K562 (cell line): ENCODE measurements around the gene KCNG3. TPM values are rescaled to one million over a fixed set of nuclear protein-coding genes. Genes with fewer than 3 reads are reported as not detected.

ENCODE experiments used
- ARNT ChIP-seq, 2 experiments: fragments of 450-650 bp; IDR thresholded peaks; 2 replicates each; pipeline ENCODE4 v1.6.1; 2016; ENCODE audit warnings: mild to moderate bottlenecking in 1 of 2
- BCOR ChIP-seq: fragments of 450-650 bp; IDR thresholded peaks from 2 replicates; pipeline ENCODE4 v1.6.1; 2016
- CC2D1A ChIP-seq: fragments of 450-650 bp; IDR thresholded peaks from 2 replicates; pipeline ENCODE4 v1.6.1; 2017; ENCODE audit warnings: mild to moderate bottlenecking
- CREM ChIP-seq: IDR thresholded peaks from 2 replicates; pipeline ENCODE4 v1.6.1; 2014; ENCODE audit warnings: antibody characterized with exemption, low read depth
- HNRNPL ChIP-seq: fragments of 200-400 bp; formaldehyde crosslinking; IDR thresholded peaks from 2 replicates; pipeline ENCODE4 v1.6.1; 2017; ENCODE audit warnings: low read depth, mild to moderate bottlenecking, low read length
- KHSRP ChIP-seq: fragments of 450-650 bp; IDR thresholded peaks from 2 replicates; pipeline ENCODE4 v1.6.1; 2017
- KLF1 ChIP-seq: fragments of 450-650 bp; IDR thresholded peaks from 2 replicates; pipeline ENCODE4 v1.6.1; 2016; ENCODE audit warnings: missing genetic modification characterization, missing compliant biosample characterization
- TAL1 ChIP-seq: fragments of 450-650 bp; IDR thresholded peaks from 2 replicates; pipeline ENCODE4 v1.6.1; 2016; ENCODE audit warnings: mild to moderate bottlenecking
- TEAD1 ChIP-seq, 2 experiments: fragments of 450-650 bp in 1 of 2; sonication (generic) in 1 of 2; formaldehyde crosslinking; IDR thresholded peaks; 2 replicates each; pipeline versions ENCODE4 v1.4.0 to v1.8.0; 2020 to 2022; ENCODE audit warnings: mild to moderate bottlenecking in 2 of 2, missing genetic modification reagents in 1 of 2
- YY1 ChIP-seq, 3 experiments: IDR thresholded peaks; 2 replicates each; pipeline ENCODE4 v1.6.1; 2011; ENCODE audit warnings: low read length in 2 of 3, mild to moderate bottlenecking in 2 of 3, moderate library complexity in 2 of 3, borderline replicate concordance in 1 of 3, control low read depth in 1 of 3, low read depth in 1 of 3; ENCODE audit not compliant: insufficient read depth in 3 of 3, insufficient replicate concordance in 2 of 3, control insufficient read depth in 1 of 3, insufficient read length in 1 of 3; ENCODE audit errors: extremely low read depth in 1 of 3
- ZNF431 ChIP-seq: sonication (generic); formaldehyde crosslinking; IDR thresholded peaks from 2 replicates; pipeline ENCODE4 v1.8.0; 2022; ENCODE audit warnings: mild to moderate bottlenecking, missing genetic modification reagents
- ZNF449 ChIP-seq: fragments of 250-450 bp; sonication (Bioruptor Pico); IDR thresholded peaks from 2 replicates; pipeline ENCODE4 v1.8.0; 2022; ENCODE audit warnings: moderate library complexity, mild to moderate bottlenecking, inconsistent platforms
- ZNF583 ChIP-seq: fragments of 250-450 bp; sonication (Bioruptor Pico); IDR thresholded peaks from 2 replicates; pipeline ENCODE4 v1.4.0; 2020
- ZSCAN29 ChIP-seq: fragments of 450-650 bp; IDR thresholded peaks from 2 replicates; pipeline ENCODE4 v1.6.1; 2017
- polyA plus RNA-seq, 8 experiments: library from polyadenylated mRNA; depleted of rRNA in 4 of 8; stranded (reverse) in 5 of 8; unstranded in 3 of 8; fragments of >200 nt; fragmentation: Nextera tagmentation in 2 of 8; fragmentation: Illumina TruSeq in 1 of 8; extraction: Ambion mirVana in 2 of 8; extraction: Trizol in 1 of 8; gene quantifications; 2 replicates each; pipeline versions ENCODE4 v1.2.1 to v1.2.3, GENCODE V29; 2011 to 2014; ENCODE audit warnings: inconsistent platforms in 1 of 8, missing spikeins in 1 of 8
- total RNA-seq, 7 experiments: library from RNA; depleted of rRNA in 6 of 7; stranded (reverse); fragments of >200 nt in 6 of 7; fragmentation: Illumina TruSeq in 2 of 7; extraction: Trizol in 2 of 7; gene quantifications; 2 replicates each; pipeline versions ENCODE4 v1.2.1 to v1.2.3, GENCODE V29; 2011 to 2021; ENCODE audit warnings: low replicate concordance in 1 of 7
- TF ChIP-seq, protein P1 (sequence below): sonication (generic); formaldehyde crosslinking; IDR thresholded peaks from 2 replicates; pipeline ENCODE4 v1.8.0; 2022; ENCODE audit warnings: mild to moderate bottlenecking, missing genetic modification reagents
- TF ChIP-seq, protein P2 (sequence below): fragments of 450-650 bp; IDR thresholded peaks from 2 replicates; pipeline ENCODE4 v1.6.1; 2018; ENCODE audit warnings: mild to moderate bottlenecking, low read depth; ENCODE audit not compliant: partially characterized antibody
- TF ChIP-seq, protein P3 (sequence below): fragments of 250-450 bp; sonication (Bioruptor Pico); IDR thresholded peaks from 2 replicates; pipeline ENCODE4 v1.5.0; 2021; ENCODE audit warnings: mild to moderate bottlenecking, borderline replicate concordance
- TF ChIP-seq, protein P4 (sequence below), 2 experiments: fragments of 250-450 bp in 1 of 2; fragments of 450-650 bp in 1 of 2; sonication (Bioruptor Pico) in 1 of 2; IDR thresholded peaks; 2 replicates each; pipeline versions ENCODE4 v1.6.1 to v1.8.0; 2016 to 2021; ENCODE audit warnings: mild to moderate bottlenecking in 2 of 2, moderate library complexity in 2 of 2, missing compliant biosample characterization in 1 of 2, missing genetic modification characterization in 1 of 2

KCNG3 gene
- total and polyA plus RNA-seq, 9 of the 15 experiments (the other 6 are each of a cell fraction or from before 2014, with no cell fraction given), result not detected

DNA sequence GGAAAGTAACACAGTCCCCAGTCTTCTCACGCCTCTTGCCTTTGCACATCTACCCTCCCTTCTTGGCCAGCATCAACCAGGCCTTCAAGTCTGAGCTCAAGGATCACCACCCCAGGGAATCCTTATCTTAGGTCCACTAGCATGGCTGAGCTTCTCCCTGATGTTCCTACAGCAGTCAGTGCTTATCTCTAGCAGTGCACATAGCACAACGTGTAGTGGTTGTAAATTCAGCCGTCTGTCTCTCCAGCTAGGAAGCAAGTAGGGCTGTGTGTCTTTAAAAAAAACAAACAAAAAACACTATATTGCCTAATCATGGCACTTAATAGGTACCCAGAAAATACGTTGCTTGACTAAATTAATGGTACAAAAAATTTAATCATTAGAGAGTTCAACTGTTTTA lies 29.2 kb downstream of the KCNG3 start (continued):
- TF ChIP-seq CREM (peak; percentile 71), HNRNPL (no peak), CC2D1A (peak; percentile 44; the same call in 1 of the 2 replicates), TEAD1 (CRISPR knock-in tag; IDR thresholded peaks at IDR 0.05) (0 out of 4 replicates have a peak, but pooled peaks of 1 of the 2 experiments have one; percentile 34), TAL1 (peak; percentile 91), KHSRP (no peak), ARNT (IDR thresholded peaks at IDR 0.05) (peak; percentile 34 to 62; a peak in 1 of 4 replicates), ZNF449 (CRISPR knock-in tag) (no peak), KLF1 (tag) (no peak), ZNF583 (no peak), ZSCAN29 (no peak), ZNF431 (no peak), BCOR (peak; percentile 76; the same call in 1 of the 2 replicates), YY1 (IDR thresholded peaks at IDR 0.05; ENCODE audit: borderline replicate concordance in 1 of 3, control insufficient read depth in 1 of 3, extremely low read depth in 1 of 3, insufficient read depth in 3 of 3, insufficient read length in 1 of 3, insufficient replicate concordance in 2 of 3, low read depth in 1 of 3, low read length in 2 of 3) (peak in 1 of 3 experiments; percentile 52)
- TF ChIP-seq, protein P1, sequence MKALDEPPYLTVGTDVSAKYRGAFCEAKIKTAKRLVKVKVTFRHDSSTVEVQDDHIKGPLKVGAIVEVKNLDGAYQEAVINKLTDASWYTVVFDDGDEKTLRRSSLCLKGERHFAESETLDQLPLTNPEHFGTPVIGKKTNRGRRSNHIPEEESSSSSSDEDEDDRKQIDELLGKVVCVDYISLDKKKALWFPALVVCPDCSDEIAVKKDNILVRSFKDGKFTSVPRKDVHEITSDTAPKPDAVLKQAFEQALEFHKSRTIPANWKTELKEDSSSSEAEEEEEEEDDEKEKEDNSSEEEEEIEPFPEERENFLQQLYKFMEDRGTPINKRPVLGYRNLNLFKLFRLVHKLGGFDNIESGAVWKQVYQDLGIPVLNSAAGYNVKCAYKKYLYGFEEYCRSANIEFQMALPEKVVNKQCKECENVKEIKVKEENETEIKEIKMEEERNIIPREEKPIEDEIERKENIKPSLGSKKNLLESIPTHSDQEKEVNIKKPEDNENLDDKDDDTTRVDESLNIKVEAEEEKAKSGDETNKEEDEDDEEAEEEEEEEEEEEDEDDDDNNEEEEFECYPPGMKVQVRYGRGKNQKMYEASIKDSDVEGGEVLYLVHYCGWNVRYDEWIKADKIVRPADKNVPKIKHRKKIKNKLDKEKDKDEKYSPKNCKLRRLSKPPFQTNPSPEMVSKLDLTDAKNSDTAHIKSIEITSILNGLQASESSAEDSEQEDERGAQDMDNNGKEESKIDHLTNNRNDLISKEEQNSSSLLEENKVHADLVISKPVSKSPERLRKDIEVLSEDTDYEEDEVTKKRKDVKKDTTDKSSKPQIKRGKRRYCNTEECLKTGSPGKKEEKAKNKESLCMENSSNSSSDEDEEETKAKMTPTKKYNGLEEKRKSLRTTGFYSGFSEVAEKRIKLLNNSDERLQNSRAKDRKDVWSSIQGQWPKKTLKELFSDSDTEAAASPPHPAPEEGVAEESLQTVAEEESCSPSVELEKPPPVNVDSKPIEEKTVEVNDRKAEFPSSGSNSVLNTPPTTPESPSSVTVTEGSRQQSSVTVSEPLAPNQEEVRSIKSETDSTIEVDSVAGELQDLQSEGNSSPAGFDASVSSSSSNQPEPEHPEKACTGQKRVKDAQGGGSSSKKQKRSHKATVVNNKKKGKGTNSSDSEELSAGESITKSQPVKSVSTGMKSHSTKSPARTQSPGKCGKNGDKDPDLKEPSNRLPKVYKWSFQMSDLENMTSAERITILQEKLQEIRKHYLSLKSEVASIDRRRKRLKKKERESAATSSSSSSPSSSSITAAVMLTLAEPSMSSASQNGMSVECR (CRISPR knock-in tag), result no peak
- TF ChIP-seq, protein P2, sequence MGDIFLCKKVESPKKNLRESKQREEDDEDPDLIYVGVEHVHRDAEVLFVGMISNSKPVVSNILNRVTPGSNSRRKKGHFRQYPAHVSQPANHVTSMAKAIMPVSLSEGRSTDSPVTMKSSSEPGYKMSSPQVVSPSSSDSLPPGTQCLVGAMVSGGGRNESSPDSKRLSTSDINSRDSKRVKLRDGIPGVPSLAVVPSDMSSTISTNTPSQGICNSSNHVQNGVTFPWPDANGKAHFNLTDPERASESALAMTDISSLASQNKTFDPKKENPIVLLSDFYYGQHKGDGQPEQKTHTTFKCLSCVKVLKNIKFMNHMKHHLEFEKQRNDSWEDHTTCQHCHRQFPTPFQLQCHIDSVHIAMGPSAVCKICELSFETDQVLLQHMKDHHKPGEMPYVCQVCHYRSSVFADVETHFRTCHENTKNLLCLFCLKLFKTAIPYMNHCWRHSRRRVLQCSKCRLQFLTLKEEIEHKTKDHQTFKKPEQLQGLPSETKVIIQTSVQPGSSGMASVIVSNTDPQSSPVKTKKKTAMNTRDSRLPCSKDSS, result no peak
- TF ChIP-seq, protein P3, sequence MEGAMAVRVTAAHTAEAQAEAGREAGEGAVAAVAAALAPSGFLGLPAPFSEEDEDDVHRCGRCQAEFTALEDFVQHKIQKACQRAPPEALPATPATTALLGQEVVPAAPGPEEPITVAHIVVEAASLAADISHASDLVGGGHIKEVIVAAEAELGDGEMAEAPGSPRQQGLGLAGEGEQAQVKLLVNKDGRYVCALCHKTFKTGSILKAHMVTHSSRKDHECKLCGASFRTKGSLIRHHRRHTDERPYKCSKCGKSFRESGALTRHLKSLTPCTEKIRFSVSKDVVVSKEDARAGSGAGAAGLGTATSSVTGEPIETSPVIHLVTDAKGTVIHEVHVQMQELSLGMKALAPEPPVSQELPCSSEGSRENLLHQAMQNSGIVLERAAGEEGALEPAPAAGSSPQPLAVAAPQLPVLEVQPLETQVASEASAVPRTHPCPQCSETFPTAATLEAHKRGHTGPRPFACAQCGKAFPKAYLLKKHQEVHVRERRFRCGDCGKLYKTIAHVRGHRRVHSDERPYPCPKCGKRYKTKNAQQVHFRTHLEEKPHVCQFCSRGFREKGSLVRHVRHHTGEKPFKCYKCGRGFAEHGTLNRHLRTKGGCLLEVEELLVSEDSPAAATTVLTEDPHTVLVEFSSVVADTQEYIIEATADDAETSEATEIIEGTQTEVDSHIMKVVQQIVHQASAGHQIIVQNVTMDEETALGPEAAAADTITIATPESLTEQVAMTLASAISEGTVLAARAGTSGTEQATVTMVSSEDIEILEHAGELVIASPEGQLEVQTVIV (CRISPR knock-in tag), result no peak
- TF ChIP-seq, protein P4, sequence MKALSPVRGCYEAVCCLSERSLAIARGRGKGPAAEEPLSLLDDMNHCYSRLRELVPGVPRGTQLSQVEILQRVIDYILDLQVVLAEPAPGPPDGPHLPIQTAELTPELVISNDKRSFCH (CRISPR knock-in tag; IDR thresholded peaks at IDR 0.05), result no peak
- TF ChIP-seq, protein P4 (tag; IDR thresholded peaks at IDR 0.05), result 0 out of 2 replicates have a peak, but pooled peaks have one; percentile 17
